Measurements from ENCODE around the gene LAGE3.

LAGE3 gene

DNA sequence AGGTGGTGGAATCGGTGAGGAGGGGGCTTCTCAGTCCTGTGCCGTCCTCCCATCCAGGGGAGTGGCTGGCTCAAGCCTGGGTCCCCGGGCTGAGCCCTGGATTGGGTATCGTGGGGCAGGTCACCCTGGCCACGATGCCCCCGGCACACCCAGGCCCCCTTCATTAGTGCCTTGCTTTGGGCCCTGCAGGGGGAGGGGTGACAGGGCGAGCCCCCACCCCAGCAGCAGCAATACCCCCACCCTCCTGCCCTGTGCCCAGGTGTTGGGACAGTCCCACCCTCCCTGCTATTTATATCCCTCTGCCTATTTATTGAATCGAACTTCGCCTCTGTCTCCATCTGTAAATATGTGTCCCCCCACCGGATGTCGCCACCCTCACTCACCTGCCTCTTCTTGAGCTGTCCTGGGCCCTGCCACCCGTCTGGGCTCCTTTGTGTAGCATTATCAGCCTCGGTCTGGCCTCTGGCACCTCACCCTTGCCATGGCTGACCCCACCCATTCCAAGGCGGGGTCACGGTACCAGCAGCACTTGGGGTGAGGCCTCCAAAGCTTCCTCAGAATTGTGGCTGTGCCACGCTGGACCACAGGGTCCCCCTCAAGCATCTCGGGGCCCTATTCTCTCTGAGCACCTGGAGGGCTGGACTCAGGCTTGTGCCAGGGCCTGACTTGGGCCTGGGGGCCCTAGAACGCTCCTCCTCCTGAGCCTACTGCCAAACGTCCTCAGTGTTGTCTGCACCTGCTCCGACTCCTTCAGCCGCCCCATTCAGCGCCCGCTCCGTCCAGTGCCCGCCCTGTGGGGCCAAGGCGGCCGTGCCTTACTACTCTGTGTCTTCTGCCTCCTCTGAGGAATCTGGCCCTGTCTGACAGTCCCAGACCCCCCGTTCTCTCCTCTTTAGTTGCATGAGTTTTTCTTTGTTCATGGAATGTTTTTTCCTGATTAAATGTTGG is 6.1 kb downstream of the LAGE3 start:
- Histone ChIP-seq H3K36me3 (no peaks in the 10 kb centered on the region; the same call in 1 of the 2 replicates), H3K4me1 (no peaks in the 10 kb centered on the region), H3K27me3 (no peaks in the 10 kb centered on the region), H3K4me3 (ENCODE audit: low read depth, low read length) (no peak overlapping the region), H3K9me3 (no peaks in the 10 kb centered on the region)
- TF ChIP-seq, protein P1, sequence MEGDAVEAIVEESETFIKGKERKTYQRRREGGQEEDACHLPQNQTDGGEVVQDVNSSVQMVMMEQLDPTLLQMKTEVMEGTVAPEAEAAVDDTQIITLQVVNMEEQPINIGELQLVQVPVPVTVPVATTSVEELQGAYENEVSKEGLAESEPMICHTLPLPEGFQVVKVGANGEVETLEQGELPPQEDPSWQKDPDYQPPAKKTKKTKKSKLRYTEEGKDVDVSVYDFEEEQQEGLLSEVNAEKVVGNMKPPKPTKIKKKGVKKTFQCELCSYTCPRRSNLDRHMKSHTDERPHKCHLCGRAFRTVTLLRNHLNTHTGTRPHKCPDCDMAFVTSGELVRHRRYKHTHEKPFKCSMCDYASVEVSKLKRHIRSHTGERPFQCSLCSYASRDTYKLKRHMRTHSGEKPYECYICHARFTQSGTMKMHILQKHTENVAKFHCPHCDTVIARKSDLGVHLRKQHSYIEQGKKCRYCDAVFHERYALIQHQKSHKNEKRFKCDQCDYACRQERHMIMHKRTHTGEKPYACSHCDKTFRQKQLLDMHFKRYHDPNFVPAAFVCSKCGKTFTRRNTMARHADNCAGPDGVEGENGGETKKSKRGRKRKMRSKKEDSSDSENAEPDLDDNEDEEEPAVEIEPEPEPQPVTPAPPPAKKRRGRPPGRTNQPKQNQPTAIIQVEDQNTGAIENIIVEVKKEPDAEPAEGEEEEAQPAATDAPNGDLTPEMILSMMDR (IDR thresholded peaks at IDR 0.05; ENCODE audit: low read depth, low read length): no peak
- no peak for DNase-seq

DNA sequence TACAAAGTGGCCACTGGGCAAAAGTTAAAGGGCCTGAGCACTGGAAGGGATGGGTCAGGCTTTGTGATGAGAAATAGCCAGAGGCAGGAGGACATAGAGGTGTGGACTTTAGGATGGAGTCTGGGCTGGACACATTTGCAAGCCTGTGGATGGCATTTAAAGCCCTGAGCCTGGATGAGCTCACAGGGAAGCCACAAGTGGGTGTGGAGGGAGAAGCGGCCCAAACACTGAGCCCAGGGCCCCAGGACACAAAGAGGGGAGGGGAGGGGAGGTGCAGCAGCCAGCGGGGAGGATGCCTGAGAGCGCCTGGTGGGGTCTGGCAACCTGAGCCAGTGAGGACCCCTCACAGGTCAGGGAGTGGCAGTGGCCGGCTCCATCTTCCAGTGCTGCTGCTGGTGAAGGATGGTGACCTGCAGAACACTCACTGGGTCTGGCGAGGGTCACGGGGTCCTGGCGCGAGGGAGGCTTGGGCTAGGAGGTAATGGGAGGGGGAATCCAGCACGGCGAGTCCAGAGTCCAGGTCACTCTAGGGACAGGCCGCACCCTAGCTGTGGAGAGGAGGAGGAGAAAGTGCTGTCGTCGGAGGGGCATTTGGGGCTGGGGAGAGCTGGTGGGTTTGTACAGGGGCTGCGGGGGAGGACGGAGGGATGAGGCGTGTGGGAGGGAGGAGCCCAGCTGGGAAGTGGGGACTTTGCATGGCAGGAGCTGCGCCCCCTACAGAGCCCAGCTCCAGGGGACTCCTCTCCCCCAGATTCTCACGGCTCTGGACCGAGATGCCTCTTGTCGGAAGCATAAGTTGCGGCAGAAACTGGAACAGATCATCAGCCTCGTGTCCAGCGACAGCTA is 7.0 kb downstream of the LAGE3 start:
- no peak for DNase-seq
- Histone ChIP-seq H3K36me3 (no peaks in the 10 kb centered on the region; the same call in 1 of the 2 replicates), H3K4me3 (ENCODE audit: low read depth, low read length) (no peak overlapping the region), H3K27me3 (no peaks in the 10 kb centered on the region), H3K9me3 (no peaks in the 10 kb centered on the region), H3K4me1 (no peaks in the 10 kb centered on the region)
- TF ChIP-seq, protein P1 (IDR thresholded peaks at IDR 0.05; ENCODE audit: low read depth, low read length): no peak

DNA sequence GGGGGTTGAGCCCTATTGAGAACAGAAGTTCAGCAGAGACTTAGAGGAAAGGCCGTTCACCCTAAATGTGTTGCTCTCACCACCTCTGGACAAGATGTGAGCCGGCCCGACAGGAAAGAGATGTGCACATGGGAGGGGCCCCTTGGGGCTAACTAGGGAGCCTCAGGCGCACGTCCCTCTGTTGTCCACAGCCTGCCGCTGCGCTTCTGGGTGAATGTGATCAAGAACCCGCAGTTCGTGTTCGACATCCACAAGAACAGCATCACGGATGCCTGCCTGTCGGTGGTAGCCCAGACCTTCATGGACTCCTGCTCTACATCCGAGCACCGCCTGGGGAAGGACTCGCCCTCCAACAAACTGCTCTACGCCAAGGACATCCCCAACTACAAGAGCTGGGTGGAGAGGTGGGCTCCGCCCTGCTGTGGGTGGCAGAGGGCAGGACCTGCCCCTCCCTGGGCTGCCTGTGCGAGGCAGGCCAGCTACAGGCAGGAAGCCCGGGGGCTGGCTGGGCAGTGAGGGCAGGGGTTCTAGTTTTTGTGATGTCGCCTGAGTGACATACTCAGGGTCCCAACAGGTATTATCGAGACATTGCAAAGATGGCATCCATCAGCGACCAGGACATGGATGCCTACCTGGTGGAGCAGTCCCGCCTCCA is 8.0 kb downstream of the LAGE3 start:
- Histone ChIP-seq H3K4me3 (ENCODE audit: low read depth, low read length) (no peak overlapping the region), H3K4me1 (no peaks in the 10 kb centered on the region), H3K36me3 (no peaks in the 10 kb centered on the region; the same call in 1 of the 2 replicates), H3K9me3 (no peaks in the 10 kb centered on the region), H3K27me3 (no peaks in the 10 kb centered on the region)
- no peak for DNase-seq
- TF ChIP-seq, protein P1 (IDR thresholded peaks at IDR 0.05; ENCODE audit: low read depth, low read length): no peak

DNA sequence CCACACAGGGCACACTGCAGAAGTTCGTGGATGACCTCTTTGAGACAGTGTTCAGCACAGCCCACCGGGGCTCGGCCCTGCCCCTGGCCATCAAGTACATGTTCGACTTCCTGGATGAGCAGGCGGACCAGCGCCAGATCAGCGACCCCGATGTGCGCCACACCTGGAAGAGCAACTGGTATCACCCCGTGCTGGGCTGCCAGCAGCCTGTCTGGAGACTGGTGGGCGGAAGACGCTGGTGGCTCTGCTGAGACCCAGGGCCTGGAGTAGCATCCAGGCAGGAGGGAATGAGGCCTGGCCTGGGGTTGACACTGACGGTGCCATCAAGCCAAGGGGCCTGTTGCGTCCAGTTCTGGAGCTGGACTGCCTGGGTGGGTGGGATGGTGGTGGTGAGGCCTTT is 8.6 kb downstream of the LAGE3 start:
- Histone ChIP-seq H3K27me3 (no peaks in the 10 kb centered on the region), H3K9me3 (no peaks in the 10 kb centered on the region), H3K36me3 (no peaks in the 10 kb centered on the region; the same call in 1 of the 2 replicates), H3K4me3 (ENCODE audit: low read depth, low read length) (no peak overlapping the region), H3K4me1 (no peaks in the 10 kb centered on the region)
- TF ChIP-seq, protein P1 (IDR thresholded peaks at IDR 0.05; ENCODE audit: low read depth, low read length): no peak
- DNase-seq: no peak

DNA sequence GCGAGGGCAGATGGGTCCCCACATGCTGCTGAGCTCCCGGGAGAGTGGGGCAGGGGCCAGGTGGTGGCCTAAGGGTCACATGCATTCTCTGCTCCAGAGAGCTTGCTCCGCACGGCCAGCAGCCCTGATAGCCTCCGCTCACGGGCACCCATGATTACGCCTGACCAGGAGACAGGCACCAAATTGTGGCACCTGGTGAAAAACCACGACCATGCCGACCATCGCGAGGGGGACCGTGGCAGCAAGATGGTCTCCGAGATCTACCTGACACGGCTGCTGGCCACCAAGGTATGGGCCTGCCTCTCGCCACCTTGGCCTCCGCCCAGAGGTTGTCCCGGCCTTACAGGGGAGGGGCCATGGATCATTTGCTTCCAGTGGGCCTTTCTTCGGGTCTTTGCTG is 9.2 kb downstream of the LAGE3 start:
- no peaks in the 10 kb centered on the region; the same call in 1 of the 2 replicates for H3K36me3 ChIP-seq
- H3K4me1 ChIP-seq: no peaks in the 10 kb centered on the region
- no peaks in the 10 kb centered on the region for H3K27me3 ChIP-seq
- H3K9me3 ChIP-seq: no peaks in the 10 kb centered on the region
- no peak for DNase-seq
- TF ChIP-seq, protein P1 (IDR thresholded peaks at IDR 0.05; ENCODE audit: low read depth, low read length): no peak
- H3K4me3 ChIP-seq (ENCODE audit: low read depth, low read length): no peak overlapping the region

Measured in BE2C (cell line).